K562 (cell line): ENCODE measurements around the gene SYNE2. TPM values are rescaled to one million over a fixed set of nuclear protein-coding genes. Genes with fewer than 3 reads are reported as not detected.

Experiments
- ATAC-seq: fragments of 200-7000 bp; cut with Tn5 transposase; 3 replicates; pipeline ENCODE4 v1.9.1; 2020; ENCODE audit warnings: moderate library complexity
- BruUV-seq: library from RNA; stranded (reverse); fragments of 400-500 nt; replicated peaks from 2 replicates; lab custom pipeline; 2021; lab: Mats Ljungman, UMichigan
- CTCF ChIA-PET: fragments of 300-600 bp; formaldehyde crosslinking; extraction: SDS; loops from one replicate; lab custom pipeline; 2021; ENCODE audit warnings: low intra/inter-chr PET ratio; lab: Yijun Ruan, JAX
- POLR2A ChIA-PET: fragments of 300-600, 350-650 bp; sonication (Branson Sonifier 250); formaldehyde crosslinking; extraction: SDS; loops from one replicate; lab custom pipeline; 2021; ENCODE audit warnings: antibody characterized with exemption, inconsistent platforms; lab: Yijun Ruan, JAX
- DNase-seq, 4 experiments: peaks; one replicate each; pipeline versions ENCODE4 v3.0.0 to v3.0.0-alpha.2; 2011 to 2018; ENCODE audit warnings: low spot score in 3 of 4, mixed read lengths in 3 of 4; ENCODE audit errors: extremely low read depth in 1 of 4
- FAIRE-seq: peaks from 2 replicates; lab custom pipeline; 2011; peaks lifted over from hg19 to GRCh38; lab: Jason Lieb, UNC
- H2AFZ ChIP-seq: 2 replicates; pipeline ENCODE4 v1.6.0; 2011; ENCODE audit warnings: low read depth, low read length, control low read depth, inconsistent platforms
- H3K27ac ChIP-seq: fragments of 200-600 bp; 3 replicates; pipeline ENCODE4 v1.8.0; 2011; ENCODE audit warnings: low read depth, mild to moderate bottlenecking, control low read depth, inconsistent platforms, low read length, moderate library complexity, mixed read lengths; ENCODE audit errors: extremely low read depth
- H3K27me3 ChIP-seq, 2 experiments: fragments of 300-600 bp in 1 of 2; 2 replicates in 1 of 2; 3 replicates in 1 of 2; pipeline versions ENCODE4 v1.6.0 to v1.8.0; 2011; ENCODE audit warnings: inconsistent platforms in 2 of 2, low read length in 2 of 2, mild to moderate bottlenecking in 1 of 2, mixed read lengths in 1 of 2, moderate library complexity in 1 of 2; ENCODE audit not compliant: control insufficient read depth in 2 of 2, insufficient read depth in 2 of 2
- H3K36me3 ChIP-seq: fragments of 300-600 bp; 3 replicates; pipeline ENCODE4 v1.8.0; 2011; ENCODE audit warnings: mild to moderate bottlenecking, low read length, inconsistent platforms; ENCODE audit not compliant: control insufficient read depth, insufficient read depth
- H3K4me1 ChIP-seq, 2 experiments: fragments of 200-600 bp in 1 of 2; replicated peaks in 1 of 2; 2 replicates in 1 of 2; 3 replicates in 1 of 2; pipeline versions ENCODE4 v1.5.1 to v1.8.0; 2011; ENCODE audit warnings: inconsistent platforms in 2 of 2, low read length in 2 of 2, mild to moderate bottlenecking in 1 of 2, mixed read lengths in 1 of 2, moderate library complexity in 1 of 2; ENCODE audit not compliant: control insufficient read depth in 2 of 2, insufficient read depth in 2 of 2
- H3K4me2 ChIP-seq: 2 replicates; pipeline ENCODE4 v1.6.1; 2011; ENCODE audit warnings: low read length, control low read depth, inconsistent platforms, mixed read lengths; ENCODE audit not compliant: insufficient read depth
- H3K4me3 ChIP-seq: fragments of 200-600 bp; sonication (generic), shearing (Covaris generic); 2 replicates; pipeline ENCODE4 v1.5.1; 2016; ENCODE audit warnings: control low read depth, inconsistent platforms
- H3K79me2 ChIP-seq: fragments of 200-600 bp; 3 replicates; pipeline ENCODE4 v1.8.0; 2011; ENCODE audit warnings: low read length, inconsistent platforms; ENCODE audit not compliant: control insufficient read depth, insufficient read depth
- H3K9ac ChIP-seq, 2 experiments: 2 replicates each; pipeline versions ENCODE4 v1.6.0 to v1.6.1; 2011; ENCODE audit warnings: low read depth in 2 of 2, low read length in 2 of 2, control low read depth in 1 of 2, inconsistent platforms in 1 of 2, mild to moderate bottlenecking in 1 of 2, mixed read lengths in 1 of 2; ENCODE audit not compliant: insufficient read depth in 1 of 2
- H3K9me1 ChIP-seq: one replicate; pipeline ENCODE4 v1.6.0; 2011; ENCODE audit warnings: inconsistent platforms, mild to moderate bottlenecking, low read length, moderate library complexity; ENCODE audit not compliant: control insufficient read depth, insufficient read depth
- H3K9me3 ChIP-seq: replicated peaks from 2 replicates; pipeline ENCODE4 v1.5.1; 2011; ENCODE audit warnings: low read depth, low read length, inconsistent platforms; ENCODE audit not compliant: control insufficient read depth, insufficient read depth
- H4K20me1 ChIP-seq: replicated peaks from 2 replicates; pipeline ENCODE4 v1.6.1; 2011; ENCODE audit warnings: low read length, inconsistent platforms, mixed read lengths; ENCODE audit not compliant: control insufficient read depth, insufficient read depth
- CREB1 ChIP-seq, 2 experiments: sonication (generic) in 1 of 2; formaldehyde crosslinking in 1 of 2; IDR thresholded peaks; 2 replicates each; pipeline versions ENCODE4 v1.6.1 to v1.8.0; 2012 to 2022; ENCODE audit warnings: inconsistent platforms in 1 of 2, mild to moderate bottlenecking in 1 of 2, missing genetic modification reagents in 1 of 2, moderate library complexity in 1 of 2
- FOXK2 ChIP-seq, 2 experiments: fragments of 450-650 bp; IDR thresholded peaks in 1 of 2; conservative IDR thresholded peaks in 1 of 2; 2 replicates each; pipeline ENCODE4 v1.6.1; 2016; ENCODE audit warnings: low read depth in 2 of 2, mild to moderate bottlenecking in 1 of 2
- HDAC3 ChIP-seq: fragments of 450-650 bp; IDR thresholded peaks from 2 replicates; pipeline ENCODE4 v1.6.1; 2018; ENCODE audit warnings: borderline replicate concordance, mild to moderate bottlenecking, moderate library complexity; ENCODE audit not compliant: partially characterized antibody
- HNRNPL ChIP-seq: fragments of 200-400 bp; formaldehyde crosslinking; IDR thresholded peaks from 2 replicates; pipeline ENCODE4 v1.6.1; 2017; ENCODE audit warnings: low read depth, mild to moderate bottlenecking, low read length
- JUN ChIP-seq, 2 experiments: sonication (generic) in 1 of 2; formaldehyde crosslinking in 1 of 2; IDR thresholded peaks; 2 replicates each; pipeline versions ENCODE4 v1.6.1 to v1.8.0; 2012 to 2022; ENCODE audit warnings: borderline replicate concordance in 2 of 2, mild to moderate bottlenecking in 2 of 2, improper control_type of control experiment in 1 of 2, low read depth in 1 of 2, low read length in 1 of 2, missing genetic modification reagents in 1 of 2
- MAFF ChIP-seq: IDR thresholded peaks from 2 replicates; pipeline ENCODE4 v1.6.1; 2012; ENCODE audit warnings: low read length, improper control_type of control experiment
- NCOA6 ChIP-seq: fragments of 450-650 bp; IDR thresholded peaks from 2 replicates; pipeline ENCODE4 v1.6.1; 2017; ENCODE audit warnings: mild to moderate bottlenecking
- NR2C1 ChIP-seq, 2 experiments: fragments of 450-650 bp; IDR thresholded peaks; 2 replicates each; pipeline ENCODE4 v1.6.1; 2017; ENCODE audit warnings: mild to moderate bottlenecking in 2 of 2, antibody characterized with exemption in 1 of 2, inconsistent platforms in 1 of 2, missing compliant biosample characterization in 1 of 2, missing genetic modification characterization in 1 of 2
- RBM17 ChIP-seq: fragments of 200-400 bp; formaldehyde crosslinking; IDR thresholded peaks from 2 replicates; pipeline ENCODE4 v1.6.1; 2017; ENCODE audit warnings: low read depth, mild to moderate bottlenecking, low read length, borderline replicate concordance
- RBM25 ChIP-seq: fragments of 200-400 bp; formaldehyde crosslinking; IDR thresholded peaks from 2 replicates; pipeline ENCODE4 v1.6.1; 2018; ENCODE audit warnings: low read length, low read depth, moderate library complexity; ENCODE audit not compliant: severe bottlenecking
- SMAD1 ChIP-seq: fragments of 150-350 bp; IDR thresholded peaks from 2 replicates; pipeline ENCODE4 v1.6.1; 2014; ENCODE audit warnings: low read length, low read depth; ENCODE audit not compliant: partially characterized antibody
- SMARCA5 ChIP-seq: fragments of 450-650 bp; IDR thresholded peaks from 2 replicates; pipeline ENCODE4 v1.6.1; 2016
- TEAD2 ChIP-seq: fragments of 450-650 bp; IDR thresholded peaks from 2 replicates; pipeline ENCODE4 v1.6.1; 2016; ENCODE audit warnings: missing genetic modification characterization, control low read depth, missing compliant biosample characterization
- XRCC5 ChIP-seq: fragments of 200-400 bp; formaldehyde crosslinking; IDR thresholded peaks from 2 replicates; pipeline ENCODE4 v1.6.1; 2017; ENCODE audit warnings: low read depth, mild to moderate bottlenecking, low read length
- ZNF140 ChIP-seq: fragments of 250-450 bp; sonication (Bioruptor Pico); IDR thresholded peaks from 2 replicates; pipeline ENCODE4 v1.8.0; 2021; ENCODE audit warnings: moderate library complexity, mild to moderate bottlenecking, inconsistent platforms
- ZNF146 ChIP-seq: IDR thresholded peaks from one replicate; pipeline ENCODE4 v1.6.1; 2018; ENCODE audit warnings: missing compliant biosample characterization; ENCODE audit not compliant: unreplicated experiment
- WGBS: fragments of 100-300 bp; shearing (Covaris generic); methylation state at CpG from one replicate; pipeline ENCODE4 v1.1.6; 2016; ENCODE audit warnings: low coverage, mixed read lengths; ENCODE audit not compliant: insufficient coverage; ENCODE audit errors: missing lambda C conversion rate; 5-methylcytosine and 5-hydroxymethylcytosine counted together
- in situ Hi-C: fragments of 300-500 bp; cut with MboI; formaldehyde crosslinking; loops from 4 replicates; pipeline ENCODE4 v1.15.0; 2018; ENCODE audit warnings: inconsistent platforms, mixed read lengths
- intact Hi-C: fragments of 100-400 bp; cut with micrococcal nuclease; formaldehyde crosslinking; loops from 2 replicates; pipeline ENCODE4 v1.14.2; 2022
- polyA plus RNA-seq, 8 experiments: library from polyadenylated mRNA; depleted of rRNA in 4 of 8; stranded (reverse) in 5 of 8; unstranded in 3 of 8; fragments of >200 nt; fragmentation: Nextera tagmentation in 2 of 8; fragmentation: Illumina TruSeq in 1 of 8; extraction: Ambion mirVana in 2 of 8; extraction: Trizol in 1 of 8; gene quantifications; 2 replicates each; pipeline versions ENCODE4 v1.2.1 to v1.2.3, GENCODE V29; 2011 to 2014; ENCODE audit warnings: inconsistent platforms in 1 of 8, missing spikeins in 1 of 8
- total RNA-seq, 7 experiments: library from RNA; depleted of rRNA in 6 of 7; stranded (reverse); fragments of >200 nt in 6 of 7; fragmentation: Illumina TruSeq in 2 of 7; extraction: Trizol in 2 of 7; gene quantifications; 2 replicates each; pipeline versions ENCODE4 v1.2.1 to v1.2.3, GENCODE V29; 2011 to 2021; ENCODE audit warnings: low replicate concordance in 1 of 7
- TF ChIP-seq, protein P1 (sequence below), 2 experiments: fragments of 450-650 bp in 1 of 2; IDR thresholded peaks; 2 replicates each; pipeline ENCODE4 v1.6.1; 2011 to 2017; ENCODE audit warnings: low read depth in 2 of 2, antibody characterized with exemption in 1 of 2, borderline replicate concordance in 1 of 2, low read length in 1 of 2, mild to moderate bottlenecking in 1 of 2, mixed read lengths in 1 of 2; ENCODE audit not compliant: control insufficient read depth in 1 of 2
- TF ChIP-seq, protein P2 (sequence below): sonication (generic); formaldehyde crosslinking; IDR thresholded peaks from 2 replicates; pipeline ENCODE4 v1.8.0; 2022; ENCODE audit warnings: missing genetic modification reagents, mild to moderate bottlenecking, borderline replicate concordance

Gene SYNE2
- total and polyA plus RNA-seq, 9 of the 15 experiments (the other 6 are each of a cell fraction or from before 2014, with no cell fraction given): 0.06 to 0.53 (median 0.11) TPM

- POLR2A ChIA-PET: no interaction called here
- Histone ChIP-seq H3K79me2 (no peaks in the 10 kb centered on the region), H3K9me3 (no peaks in the 10 kb centered on the region), H3K4me3 (no peak overlapping the region), H4K20me1 (no peaks in the 10 kb centered on the region), H3K4me1 (peaks cover 0 to 5% of the 10 kb centered on the region in 2 experiments; a peak in 3 of 5 replicates), H3K4me2 (no peak overlapping the region), H3K27ac (no peak overlapping the region), H3K27me3 (no peaks in the 10 kb centered on the region), H3K9me1 (no peaks in the 10 kb centered on the region), H3K36me3 (no peaks in the 10 kb centered on the region), H3K9ac (no peak overlapping the region), H2AFZ (no peak overlapping the region)
- ATAC-seq (no peak), FAIRE-seq (no peak), DNase-seq (no peak)
- intact Hi-C loops: no loop called here
- WGBS: 62% methylated on average over 9 of the region's 10 CpGs
- CTCF ChIA-PET: no interaction called here
- BruUV-seq: no TSS peak
- in situ Hi-C loops: no loop called here
- no peak for TF ChIP-seq TEAD2 (tag)
- TF ChIP-seq JUN (IDR thresholded peaks at IDR 0.05; ENCODE audit: borderline replicate concordance, low read depth, low read length): no peak
- no peak for TF ChIP-seq JUN (CRISPR knock-in tag; IDR thresholded peaks at IDR 0.05; ENCODE audit: borderline replicate concordance)
- TF ChIP-seq, protein P1, sequence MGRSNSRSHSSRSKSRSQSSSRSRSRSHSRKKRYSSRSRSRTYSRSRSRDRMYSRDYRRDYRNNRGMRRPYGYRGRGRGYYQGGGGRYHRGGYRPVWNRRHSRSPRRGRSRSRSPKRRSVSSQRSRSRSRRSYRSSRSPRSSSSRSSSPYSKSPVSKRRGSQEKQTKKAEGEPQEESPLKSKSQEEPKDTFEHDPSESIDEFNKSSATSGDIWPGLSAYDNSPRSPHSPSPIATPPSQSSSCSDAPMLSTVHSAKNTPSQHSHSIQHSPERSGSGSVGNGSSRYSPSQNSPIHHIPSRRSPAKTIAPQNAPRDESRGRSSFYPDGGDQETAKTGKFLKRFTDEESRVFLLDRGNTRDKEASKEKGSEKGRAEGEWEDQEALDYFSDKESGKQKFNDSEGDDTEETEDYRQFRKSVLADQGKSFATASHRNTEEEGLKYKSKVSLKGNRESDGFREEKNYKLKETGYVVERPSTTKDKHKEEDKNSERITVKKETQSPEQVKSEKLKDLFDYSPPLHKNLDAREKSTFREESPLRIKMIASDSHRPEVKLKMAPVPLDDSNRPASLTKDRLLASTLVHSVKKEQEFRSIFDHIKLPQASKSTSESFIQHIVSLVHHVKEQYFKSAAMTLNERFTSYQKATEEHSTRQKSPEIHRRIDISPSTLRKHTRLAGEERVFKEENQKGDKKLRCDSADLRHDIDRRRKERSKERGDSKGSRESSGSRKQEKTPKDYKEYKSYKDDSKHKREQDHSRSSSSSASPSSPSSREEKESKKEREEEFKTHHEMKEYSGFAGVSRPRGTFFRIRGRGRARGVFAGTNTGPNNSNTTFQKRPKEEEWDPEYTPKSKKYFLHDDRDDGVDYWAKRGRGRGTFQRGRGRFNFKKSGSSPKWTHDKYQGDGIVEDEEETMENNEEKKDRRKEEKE (IDR thresholded peaks at IDR 0.05; ENCODE audit: borderline replicate concordance in 1 of 2, control insufficient read depth in 1 of 2, low read depth in 2 of 2, low read length in 1 of 2): no peak
- no peak for TF ChIP-seq CREB1 (IDR thresholded peaks at IDR 0.05)
- TF ChIP-seq CREB1 (CRISPR knock-in tag; IDR thresholded peaks at IDR 0.05): no peak
- TF ChIP-seq, protein P2, sequence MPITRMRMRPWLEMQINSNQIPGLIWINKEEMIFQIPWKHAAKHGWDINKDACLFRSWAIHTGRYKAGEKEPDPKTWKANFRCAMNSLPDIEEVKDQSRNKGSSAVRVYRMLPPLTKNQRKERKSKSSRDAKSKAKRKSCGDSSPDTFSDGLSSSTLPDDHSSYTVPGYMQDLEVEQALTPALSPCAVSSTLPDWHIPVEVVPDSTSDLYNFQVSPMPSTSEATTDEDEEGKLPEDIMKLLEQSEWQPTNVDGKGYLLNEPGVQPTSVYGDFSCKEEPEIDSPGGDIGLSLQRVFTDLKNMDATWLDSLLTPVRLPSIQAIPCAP (CRISPR knock-in tag): no peak
- TF ChIP-seq MAFF: no peak
- TF ChIP-seq ZNF146 (CRISPR knock-in tag): no peak
- no peak for TF ChIP-seq RBM25
- no peak for TF ChIP-seq HDAC3
- no peak for TF ChIP-seq RBM17
- TF ChIP-seq SMAD1: no peak
- TF ChIP-seq SMARCA5: no peak
- TF ChIP-seq XRCC5: no peak
- TF ChIP-seq NR2C1 (IDR thresholded peaks at IDR 0.05): no peak
- TF ChIP-seq NR2C1 (tag; IDR thresholded peaks at IDR 0.05): no peak
- no peak for TF ChIP-seq FOXK2 (conservative IDR thresholded peaks at IDR 0.05 in 1 of 2, IDR thresholded peaks at IDR 0.05 in 1 of 2; ENCODE audit: low read depth in 2 of 2)
- no peak for TF ChIP-seq ZNF140 (CRISPR knock-in tag)
- TF ChIP-seq NCOA6: no peak
- TF ChIP-seq HNRNPL: no peak
These were observed 362.5 kb downstream of the SYNE2 start for GRCh38 chr14:64215274-64215673.
